ENCODE measurements around the gene TFDP2. TPM values are rescaled to one million over a fixed set of nuclear protein-coding genes. Genes with fewer than 3 reads are reported as not detected.

Gene TFDP2
- total and polyA plus RNA-seq, 10 donors, result 4.1 to 40.5 (median 27.9) TPM

DNA sequence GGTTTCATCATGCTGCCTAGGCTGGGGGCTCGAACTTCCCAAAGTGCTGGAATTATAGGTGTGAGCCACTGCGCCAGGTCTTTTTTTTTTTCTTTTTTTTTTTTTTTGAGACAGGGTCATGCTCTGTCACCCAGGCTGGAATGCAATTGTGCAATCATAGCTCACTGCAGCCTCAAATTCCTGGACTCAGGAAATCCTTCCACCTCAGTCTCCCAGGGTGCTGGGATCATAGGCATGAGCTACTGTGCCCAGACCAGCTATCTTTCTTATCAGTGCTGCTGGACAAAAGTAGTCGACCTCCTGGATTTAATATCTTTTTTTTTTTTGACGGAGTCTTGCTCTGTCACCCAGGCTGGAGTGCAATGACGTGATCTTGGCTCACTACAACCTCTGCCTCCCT lies 60.8 kb downstream of the TFDP2 start:
- no peak for TF ChIP-seq POLR2AphosphoS5 (IDR thresholded peaks at IDR 0.05)
- TF ChIP-seq, protein P1, sequence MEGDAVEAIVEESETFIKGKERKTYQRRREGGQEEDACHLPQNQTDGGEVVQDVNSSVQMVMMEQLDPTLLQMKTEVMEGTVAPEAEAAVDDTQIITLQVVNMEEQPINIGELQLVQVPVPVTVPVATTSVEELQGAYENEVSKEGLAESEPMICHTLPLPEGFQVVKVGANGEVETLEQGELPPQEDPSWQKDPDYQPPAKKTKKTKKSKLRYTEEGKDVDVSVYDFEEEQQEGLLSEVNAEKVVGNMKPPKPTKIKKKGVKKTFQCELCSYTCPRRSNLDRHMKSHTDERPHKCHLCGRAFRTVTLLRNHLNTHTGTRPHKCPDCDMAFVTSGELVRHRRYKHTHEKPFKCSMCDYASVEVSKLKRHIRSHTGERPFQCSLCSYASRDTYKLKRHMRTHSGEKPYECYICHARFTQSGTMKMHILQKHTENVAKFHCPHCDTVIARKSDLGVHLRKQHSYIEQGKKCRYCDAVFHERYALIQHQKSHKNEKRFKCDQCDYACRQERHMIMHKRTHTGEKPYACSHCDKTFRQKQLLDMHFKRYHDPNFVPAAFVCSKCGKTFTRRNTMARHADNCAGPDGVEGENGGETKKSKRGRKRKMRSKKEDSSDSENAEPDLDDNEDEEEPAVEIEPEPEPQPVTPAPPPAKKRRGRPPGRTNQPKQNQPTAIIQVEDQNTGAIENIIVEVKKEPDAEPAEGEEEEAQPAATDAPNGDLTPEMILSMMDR (IDR thresholded peaks at IDR 0.05 in 8 of 11, conservative IDR thresholded peaks at IDR 0.05 in 3 of 11), result no peak
- no peak for TF ChIP-seq POLR2A (IDR thresholded peaks at IDR 0.05)
- WGBS, 5 donors, result 84 to 97% (median 94%) methylated on average over 5 of the region's 5 CpGs
- H3K27me3 ChIP-seq (replicated peaks in 1 of 7), result no peaks in the 10 kb centered on the region
- intact Hi-C loops (cut with DNase I; ENCODE audit: low total_unique reads), result no loop called here
- DNase-seq, result no peak
- no peak overlapping the region for H3K27ac ChIP-seq
- peaks cover 0 to 9% (median 0%) of the 10 kb centered on the region in 8 donors for H3K9me3 ChIP-seq
- H3K4me1 ChIP-seq, result no peaks in the 10 kb centered on the region
- peaks cover 0 to 7% (median 0%) of the 10 kb centered on the region in 6 donors for H3K36me3 ChIP-seq
- H3K4me3 ChIP-seq, result no peak overlapping the region

GRCh38 chr3:142087676-142088075 lies 61.7 kb downstream of the TFDP2 start:
- WGBS, 5 donors, result 88 to 100% (median 93%) methylated on average over 1 of the region's 1 CpG
- intact Hi-C loops (cut with DNase I; ENCODE audit: low total_unique reads), result no loop called here
- TF ChIP-seq POLR2A (IDR thresholded peaks at IDR 0.05) (no peak), POLR2AphosphoS5 (IDR thresholded peaks at IDR 0.05) (no peak)
- TF ChIP-seq, protein P1 (IDR thresholded peaks at IDR 0.05 in 8 of 11, conservative IDR thresholded peaks at IDR 0.05 in 3 of 11), result no peak
- Histone ChIP-seq H3K27ac (no peak overlapping the region), H3K4me1 (no peaks in the 10 kb centered on the region), H3K9me3 (peaks cover 0 to 13% (median 0%) of the 10 kb centered on the region in 8 donors), H3K36me3 (peaks cover 0 to 7% (median 0%) of the 10 kb centered on the region in 6 donors), H3K27me3 (replicated peaks in 1 of 7) (no peaks in the 10 kb centered on the region), H3K4me3 (no peak overlapping the region)
- no peak for DNase-seq

DNA sequence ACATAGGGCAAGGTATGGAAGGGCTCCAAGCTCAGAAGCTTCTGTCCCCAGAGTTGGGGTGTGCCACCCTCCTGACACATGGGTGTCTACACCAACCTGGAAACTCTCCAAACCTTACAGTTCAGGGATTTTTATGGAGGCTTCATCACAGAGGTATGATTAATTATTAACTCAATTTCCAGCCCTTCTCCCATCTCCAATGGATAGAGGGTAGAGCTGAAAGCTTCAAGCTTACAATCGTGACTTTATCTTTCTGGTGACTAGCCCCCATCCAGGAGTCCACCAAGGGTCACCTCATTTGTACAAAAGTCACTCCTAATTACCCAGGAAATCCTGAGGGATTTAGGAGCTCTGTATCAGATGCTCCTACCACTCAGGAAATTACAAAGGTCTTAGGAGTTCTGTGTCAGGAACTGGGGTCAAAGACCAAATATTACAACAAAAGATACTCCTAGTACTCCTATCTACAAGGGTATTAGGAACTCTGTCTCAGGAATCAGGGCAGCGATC lies 62.7 kb downstream of the TFDP2 start:
- H3K27me3 ChIP-seq (replicated peaks in 1 of 7), result no peaks in the 10 kb centered on the region
- no peaks in the 10 kb centered on the region for H3K4me1 ChIP-seq
- H3K9me3 ChIP-seq, result peaks cover 0 to 13% (median 0%) of the 10 kb centered on the region in 8 donors
- H3K27ac ChIP-seq, result no peak overlapping the region
- DNase-seq, result no peak
- intact Hi-C loops (cut with DNase I; ENCODE audit: low total_unique reads), result no loop called here
- 70 to 94% (median 78%) methylated on average over 2 of the region's 2 CpGs for WGBS, 5 donors
- H3K36me3 ChIP-seq, result peaks cover 0 to 4% (median 0%) of the 10 kb centered on the region in 6 donors
- no peak overlapping the region for H3K4me3 ChIP-seq
- no peak for TF ChIP-seq POLR2A (IDR thresholded peaks at IDR 0.05)
- TF ChIP-seq, protein P1 (IDR thresholded peaks at IDR 0.05 in 8 of 11, conservative IDR thresholded peaks at IDR 0.05 in 3 of 11), result no peak

DNA sequence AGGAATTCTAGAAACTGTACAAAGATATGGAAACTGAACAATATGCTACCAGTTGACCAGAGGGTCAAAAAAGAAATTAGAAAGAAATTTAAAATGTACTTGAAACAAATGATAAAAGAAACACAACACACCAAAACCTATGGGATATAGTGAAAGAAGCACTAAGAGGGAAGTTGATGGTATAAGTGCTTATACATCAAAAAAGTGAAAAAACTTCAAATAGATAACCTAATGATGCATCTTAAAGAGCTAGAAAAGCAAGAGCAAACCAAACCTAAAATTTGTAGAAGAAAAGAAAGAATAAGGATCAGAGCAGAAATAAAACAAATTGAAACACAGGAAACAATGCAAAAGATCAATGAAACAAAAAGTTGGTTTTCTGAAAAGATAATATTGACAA lies 68.2 kb downstream of the TFDP2 start:
- intact Hi-C loops (cut with DNase I; ENCODE audit: low total_unique reads), result no loop called here
- H3K9me3 ChIP-seq, result peaks cover 0 to 28% (median 15%) of the 10 kb centered on the region in 8 donors
- H3K4me1 ChIP-seq, result no peaks in the 10 kb centered on the region
- no peak overlapping the region for H3K4me3 ChIP-seq
- peaks cover 0 to 26% (median 0%) of the 10 kb centered on the region in 6 donors for H3K36me3 ChIP-seq
- no peaks in the 10 kb centered on the region for H3K27me3 ChIP-seq (replicated peaks in 1 of 7)
- no peak overlapping the region for H3K27ac ChIP-seq
- no peak for TF ChIP-seq POLR2A (IDR thresholded peaks at IDR 0.05)
- TF ChIP-seq, protein P1 (IDR thresholded peaks at IDR 0.05 in 8 of 11, conservative IDR thresholded peaks at IDR 0.05 in 3 of 11), result no peak
- TF ChIP-seq POLR2AphosphoS5 (IDR thresholded peaks at IDR 0.05), result no peak
- no peak for DNase-seq
